Trophoblast cell (in vitro differentiated cells and primary cell): ENCODE data around the gene SLC7A14.

ENCODE experiments used
- DNase-seq, 2 donors: peaks; one replicate each; pipeline ENCODE4 v3.0.0-alpha.2; 2016
- H2AFZ ChIP-seq: 2 replicates; pipeline ENCODE4 v1.6.1; 2013; ENCODE audit warnings: low read length, moderate library complexity, mild to moderate bottlenecking; ENCODE audit not compliant: insufficient read depth, poor library complexity
- H2AK5ac ChIP-seq: 2 replicates; pipeline ENCODE4 v1.6.1; 2013; ENCODE audit warnings: mild to moderate bottlenecking, low read length
- H2BK120ac ChIP-seq: 2 replicates; pipeline ENCODE4 v1.6.1; 2013; ENCODE audit warnings: low read length, mild to moderate bottlenecking, moderate library complexity; ENCODE audit not compliant: insufficient read depth, poor library complexity
- H2BK12ac ChIP-seq: 2 replicates; pipeline ENCODE4 v1.6.1; 2013; ENCODE audit warnings: mild to moderate bottlenecking, low read length, moderate library complexity
- H2BK5ac ChIP-seq: 2 replicates; pipeline ENCODE4 v1.6.1; 2013; ENCODE audit warnings: low read length, low read depth, moderate library complexity, mild to moderate bottlenecking; ENCODE audit not compliant: poor library complexity
- H3K14ac ChIP-seq: 2 replicates; pipeline ENCODE4 v1.6.1; 2013; ENCODE audit warnings: mild to moderate bottlenecking, low read length
- H3K18ac ChIP-seq: 2 replicates; pipeline ENCODE4 v1.6.1; 2013; ENCODE audit warnings: mild to moderate bottlenecking, low read length
- H3K23ac ChIP-seq: 2 replicates; pipeline ENCODE4 v1.6.1; 2013; ENCODE audit warnings: low read length
- H3K27ac ChIP-seq: 2 replicates; pipeline ENCODE4 v1.5.1; 2013; ENCODE audit warnings: low read depth, mild to moderate bottlenecking, inconsistent platforms, low read length, moderate library complexity
- H3K27me3 ChIP-seq: 2 replicates; pipeline ENCODE4 v1.6.1; 2013; ENCODE audit warnings: inconsistent platforms, mild to moderate bottlenecking, low read length, moderate library complexity; ENCODE audit not compliant: insufficient read depth
- H3K36me3 ChIP-seq, 2 experiments: 1 replicate in 1 of 2; 2 replicates in 1 of 2; pipeline ENCODE4 v1.6.1; 2013; ENCODE audit warnings: low read length in 2 of 2, mild to moderate bottlenecking in 2 of 2, moderate library complexity in 1 of 2; ENCODE audit not compliant: insufficient read depth in 2 of 2, control insufficient read depth in 1 of 2
- H3K4ac ChIP-seq: 2 replicates; pipeline ENCODE4 v1.6.1; 2013; ENCODE audit warnings: low read depth, mild to moderate bottlenecking, low read length, moderate library complexity
- H3K4me1 ChIP-seq, 2 experiments: 1 replicate in 1 of 2; 2 replicates in 1 of 2; pipeline ENCODE4 v1.6.1; 2013; ENCODE audit warnings: low read length in 2 of 2, mild to moderate bottlenecking in 2 of 2, moderate library complexity in 1 of 2; ENCODE audit not compliant: insufficient read depth in 2 of 2, control insufficient read depth in 1 of 2
- H3K4me2 ChIP-seq: 2 replicates; pipeline ENCODE4 v1.6.1; 2013; ENCODE audit warnings: inconsistent platforms, mild to moderate bottlenecking, low read length, moderate library complexity
- H3K4me3 ChIP-seq: 2 replicates; pipeline ENCODE4 v1.5.1; 2013; ENCODE audit warnings: mild to moderate bottlenecking, low read depth, low read length, inconsistent platforms
- H3K79me1 ChIP-seq: one replicate; pipeline ENCODE4 v1.6.1; 2013; ENCODE audit warnings: low read length
- H3K79me2 ChIP-seq: 2 replicates; pipeline ENCODE4 v1.6.1; 2013; ENCODE audit warnings: low read length, mild to moderate bottlenecking; ENCODE audit not compliant: control insufficient read depth, insufficient read depth, poor library complexity
- H3K9ac ChIP-seq: 2 replicates; pipeline ENCODE4 v1.6.1; 2013; ENCODE audit warnings: mild to moderate bottlenecking, low read length
- H3K9me3 ChIP-seq: 2 replicates; pipeline ENCODE4 v1.6.1; 2013; ENCODE audit warnings: low read depth, mild to moderate bottlenecking, control low read depth, inconsistent platforms, low read length; ENCODE audit not compliant: insufficient read depth
- H4K12ac ChIP-seq: 2 replicates; pipeline ENCODE4 v1.6.1; 2013; ENCODE audit warnings: low read depth, mild to moderate bottlenecking, low read length, moderate library complexity
- H4K8ac ChIP-seq: 2 replicates; pipeline ENCODE4 v1.6.1; 2013; ENCODE audit warnings: low read depth, mild to moderate bottlenecking, low read length, moderate library complexity
- H4K91ac ChIP-seq: one replicate; pipeline ENCODE4 v1.6.1; 2013; ENCODE audit warnings: low read depth, mild to moderate bottlenecking, low read length, moderate library complexity
- WGBS: extraction: QIAGEN DNeasy Blood & Tissue Kit; methylation state at CpG from one replicate; pipeline ENCODE4 v1.1.7; 2013; ENCODE audit warnings: missing lambda C conversion rate; ENCODE audit not compliant: insufficient read length, insufficient coverage; ENCODE audit errors: extremely low coverage; 5-methylcytosine and 5-hydroxymethylcytosine counted together

SLC7A14 gene

DNA sequence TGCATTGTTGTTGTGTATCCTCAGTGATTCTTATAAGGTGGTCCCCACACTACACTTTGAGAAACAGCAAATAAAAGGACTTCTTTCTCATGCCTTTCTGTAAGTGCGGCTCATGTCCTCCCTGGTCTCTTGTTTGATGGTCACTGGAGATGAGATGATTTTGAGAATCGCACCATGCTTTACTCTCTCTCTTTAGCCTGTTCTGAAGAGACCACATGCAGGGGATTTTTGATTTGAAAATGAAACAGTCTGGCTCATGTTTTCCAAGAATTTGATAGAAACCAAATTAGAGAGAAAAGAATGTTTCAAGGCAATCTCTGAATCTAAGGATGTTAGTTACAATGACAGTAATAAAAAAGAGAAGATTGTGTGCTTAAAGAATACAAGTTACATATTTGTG, 149.2 kb downstream of the SLC7A14 start:
- Histone ChIP-seq H4K8ac (no peak overlapping the region), H3K4me2 (no peak overlapping the region), H3K23ac (no peak overlapping the region), H2BK5ac (no peak overlapping the region), H2BK12ac (no peak overlapping the region), H3K79me1 (no peaks in the 10 kb centered on the region), H3K36me3 (no peaks in the 10 kb centered on the region), H2BK120ac (no peak overlapping the region), H3K27me3 (no peaks in the 10 kb centered on the region), H3K4ac (no peak overlapping the region), H3K9ac (no peak overlapping the region), H2AK5ac (no peak overlapping the region), H2AFZ (no peak overlapping the region), H3K4me1 (no peaks in the 10 kb centered on the region), H3K18ac (no peak overlapping the region), H4K12ac (no peak overlapping the region), H3K14ac (no peak overlapping the region), H3K79me2 (no peaks in the 10 kb centered on the region), H3K27ac (no peak overlapping the region), H4K91ac (no peak overlapping the region), H3K9me3 (no peaks in the 10 kb centered on the region), H3K4me3 (no peak overlapping the region)
- DNase-seq = no peak
- WGBS = no CpG with 5 or more reads among the region's 2 CpGs

DNA sequence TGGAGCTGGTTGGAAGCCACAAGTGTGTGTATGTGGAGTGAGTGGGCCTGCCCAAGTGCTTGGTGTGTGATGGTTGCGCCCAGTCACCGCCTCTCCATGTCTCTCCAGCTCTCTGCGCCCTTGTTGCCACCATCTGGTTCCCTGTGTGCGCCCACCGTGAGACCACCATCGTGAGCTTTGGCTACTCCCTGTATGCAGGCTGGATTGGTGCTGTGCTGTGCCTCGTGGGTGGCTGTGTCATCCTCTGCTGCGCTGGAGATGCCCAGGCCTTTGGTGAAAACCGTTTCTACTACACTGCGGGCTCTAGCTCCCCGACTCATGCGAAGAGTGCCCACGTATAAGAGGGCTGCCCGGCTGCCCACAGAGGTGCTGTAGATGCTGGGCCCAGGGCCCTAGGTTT, 153.5 kb downstream of the SLC7A14 start:
- H4K8ac ChIP-seq = no peak overlapping the region
- H4K91ac ChIP-seq = no peak overlapping the region
- no peaks in the 10 kb centered on the region for H3K4me1 ChIP-seq
- H3K36me3 ChIP-seq = no peaks in the 10 kb centered on the region
- H3K4me2 ChIP-seq = no peak overlapping the region
- H3K4me3 ChIP-seq = no peak overlapping the region
- WGBS = no CpG with 5 or more reads among the region's 14 CpGs
- H3K79me2 ChIP-seq = no peaks in the 10 kb centered on the region
- no peak overlapping the region for H3K18ac ChIP-seq
- no peak overlapping the region for H2BK12ac ChIP-seq
- H3K23ac ChIP-seq = no peak overlapping the region
- no peak overlapping the region for H2AK5ac ChIP-seq
- H4K12ac ChIP-seq = no peak overlapping the region
- H3K27me3 ChIP-seq = no peaks in the 10 kb centered on the region
- no peak overlapping the region for H2BK5ac ChIP-seq
- no peaks in the 10 kb centered on the region for H3K79me1 ChIP-seq
- H3K27ac ChIP-seq = no peak overlapping the region
- H3K4ac ChIP-seq = no peak overlapping the region
- H3K9ac ChIP-seq = no peak overlapping the region
- no peak overlapping the region for H2BK120ac ChIP-seq
- DNase-seq = no peak
- H2AFZ ChIP-seq = no peak overlapping the region
- no peak overlapping the region for H3K14ac ChIP-seq
- H3K9me3 ChIP-seq = no peaks in the 10 kb centered on the region

DNA sequence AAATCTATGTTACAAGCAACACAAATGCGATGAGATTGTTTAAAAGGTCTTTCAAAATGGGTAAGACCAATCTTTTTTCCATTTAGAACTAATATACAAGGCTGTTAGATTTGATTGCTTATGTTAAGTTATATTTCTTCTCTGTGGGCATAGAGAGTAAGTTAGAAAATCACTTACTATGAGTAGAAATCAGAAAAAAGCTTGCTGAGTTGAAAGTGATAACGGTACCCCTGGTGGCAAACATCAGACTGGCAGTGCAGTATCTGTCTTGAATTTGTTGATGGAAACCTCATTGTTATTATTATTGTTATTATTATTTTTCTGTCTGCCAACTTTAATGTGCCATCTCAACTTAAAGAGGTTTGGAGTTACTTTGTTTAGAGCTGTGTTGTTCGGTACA, 154.8 kb downstream of the SLC7A14 start:
- H2BK12ac ChIP-seq = no peak overlapping the region
- no peak overlapping the region for H2AK5ac ChIP-seq
- H3K9ac ChIP-seq = no peak overlapping the region
- no peak overlapping the region for H3K23ac ChIP-seq
- H3K4me3 ChIP-seq = no peak overlapping the region
- no peak overlapping the region for H2AFZ ChIP-seq
- H3K79me2 ChIP-seq = no peaks in the 10 kb centered on the region
- H2BK120ac ChIP-seq = no peak overlapping the region
- no peak overlapping the region for H3K4me2 ChIP-seq
- no peaks in the 10 kb centered on the region for H3K27me3 ChIP-seq
- H3K27ac ChIP-seq = no peak overlapping the region
- H4K12ac ChIP-seq = no peak overlapping the region
- H3K4me1 ChIP-seq = no peaks in the 10 kb centered on the region
- H3K79me1 ChIP-seq = no peaks in the 10 kb centered on the region
- no peak overlapping the region for H3K4ac ChIP-seq
- no peak for DNase-seq
- H3K36me3 ChIP-seq = no peaks in the 10 kb centered on the region
- WGBS = no CpG with 5 or more reads among the region's 3 CpGs
- H3K9me3 ChIP-seq = no peaks in the 10 kb centered on the region
- no peak overlapping the region for H3K18ac ChIP-seq
- H4K8ac ChIP-seq = no peak overlapping the region
- no peak overlapping the region for H2BK5ac ChIP-seq
- no peak overlapping the region for H4K91ac ChIP-seq
- no peak overlapping the region for H3K14ac ChIP-seq

DNA sequence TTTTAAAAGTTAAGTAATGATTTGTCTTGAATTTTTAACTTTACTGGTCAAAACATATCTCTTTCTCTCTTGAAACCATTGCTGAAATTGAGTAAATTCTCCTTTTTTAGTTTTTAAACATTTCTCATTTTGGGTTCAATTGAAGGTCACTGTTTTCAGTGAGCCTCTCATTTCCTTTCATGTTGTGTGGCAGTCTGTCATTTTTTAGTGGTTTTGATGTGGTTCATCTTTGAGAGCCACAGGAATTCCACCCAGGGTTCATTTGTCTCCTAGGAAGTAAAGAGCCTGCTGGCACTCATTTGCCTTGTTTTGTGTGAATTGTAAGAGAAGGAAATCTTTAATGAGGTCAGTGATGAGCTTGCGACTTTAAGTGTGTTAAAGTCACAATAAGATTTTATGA, 156.8 kb downstream of the SLC7A14 start:
- Histone ChIP-seq H2BK5ac (no peak overlapping the region), H3K36me3 (no peaks in the 10 kb centered on the region), H4K8ac (no peak overlapping the region), H4K91ac (no peak overlapping the region), H4K12ac (no peak overlapping the region), H3K79me2 (no peaks in the 10 kb centered on the region), H3K9ac (no peak overlapping the region), H2AFZ (no peak overlapping the region), H3K4me2 (no peak overlapping the region), H3K4me3 (no peak overlapping the region), H2BK120ac (no peak overlapping the region), H3K79me1 (no peaks in the 10 kb centered on the region), H3K27me3 (no peaks in the 10 kb centered on the region), H3K27ac (no peak overlapping the region), H3K18ac (no peak overlapping the region), H2BK12ac (no peak overlapping the region), H3K23ac (no peak overlapping the region), H2AK5ac (no peak overlapping the region), H3K4ac (no peak overlapping the region), H3K14ac (no peak overlapping the region), H3K9me3 (no peaks in the 10 kb centered on the region), H3K4me1 (no peaks in the 10 kb centered on the region)
- DNase-seq = no peak
- WGBS = no CpG with 5 or more reads among the region's 1 CpG
